Body of pancreas (tissue), 4 donors: Measurements from ENCODE around the gene CNPY1.

ENCODE experiments used
- POLR2A ChIP-seq, 3 donors: fragments of 450-650 bp; IDR thresholded peaks; one replicate each; pipeline ENCODE4 v1.6.1; 2016; ENCODE audit warnings: antibody characterized with exemption in 3 of 3, mild to moderate bottlenecking in 2 of 3
- TF ChIP-seq, protein P1 (sequence below), 7 experiments: fragments of 450-650 bp in 4 of 7; fragments of 200-600 bp in 3 of 7; sonication (generic) in 3 of 7; IDR thresholded peaks; one replicate each; pipeline ENCODE4 v1.5.1; 2016 to 2019; ENCODE audit warnings: antibody characterized with exemption in 7 of 7

DNA sequence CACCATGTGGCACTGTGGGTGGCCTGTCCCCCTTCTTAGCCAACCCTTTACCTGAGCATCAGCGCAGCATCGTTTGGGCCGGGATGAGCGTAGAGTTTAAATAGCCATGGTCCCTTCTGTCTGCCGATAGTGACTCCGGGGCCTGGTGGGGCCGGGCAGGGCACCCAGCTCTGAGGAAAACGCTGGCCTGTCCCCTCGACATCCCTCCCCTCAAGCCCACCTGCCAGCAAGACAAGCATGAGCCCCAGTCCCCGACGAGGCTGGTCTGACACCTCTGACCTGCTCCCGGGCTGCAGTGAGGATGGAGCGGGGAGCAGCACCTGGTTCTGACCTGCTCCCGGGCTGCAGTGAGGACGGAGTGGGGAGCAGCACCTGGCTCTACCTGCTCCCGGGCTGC, 31.1 kb upstream of the CNPY1 start:
- TF ChIP-seq, protein P1, sequence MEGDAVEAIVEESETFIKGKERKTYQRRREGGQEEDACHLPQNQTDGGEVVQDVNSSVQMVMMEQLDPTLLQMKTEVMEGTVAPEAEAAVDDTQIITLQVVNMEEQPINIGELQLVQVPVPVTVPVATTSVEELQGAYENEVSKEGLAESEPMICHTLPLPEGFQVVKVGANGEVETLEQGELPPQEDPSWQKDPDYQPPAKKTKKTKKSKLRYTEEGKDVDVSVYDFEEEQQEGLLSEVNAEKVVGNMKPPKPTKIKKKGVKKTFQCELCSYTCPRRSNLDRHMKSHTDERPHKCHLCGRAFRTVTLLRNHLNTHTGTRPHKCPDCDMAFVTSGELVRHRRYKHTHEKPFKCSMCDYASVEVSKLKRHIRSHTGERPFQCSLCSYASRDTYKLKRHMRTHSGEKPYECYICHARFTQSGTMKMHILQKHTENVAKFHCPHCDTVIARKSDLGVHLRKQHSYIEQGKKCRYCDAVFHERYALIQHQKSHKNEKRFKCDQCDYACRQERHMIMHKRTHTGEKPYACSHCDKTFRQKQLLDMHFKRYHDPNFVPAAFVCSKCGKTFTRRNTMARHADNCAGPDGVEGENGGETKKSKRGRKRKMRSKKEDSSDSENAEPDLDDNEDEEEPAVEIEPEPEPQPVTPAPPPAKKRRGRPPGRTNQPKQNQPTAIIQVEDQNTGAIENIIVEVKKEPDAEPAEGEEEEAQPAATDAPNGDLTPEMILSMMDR (IDR thresholded peaks at IDR 0.05): no peak
- no peak for TF ChIP-seq POLR2A (IDR thresholded peaks at IDR 0.05)
